Glomerular visceral epithelial cell (primary cell): ENCODE measurements around the gene NEXMIF.
A peak's percentile ranks its signal among the peaks of the same experiment; 100 is the strongest.
"Not testable (repeated sequence)": the region's sequence is repeated elsewhere in the genome, so short reads cannot be mapped to it uniquely, and the experiment has no call there.

ENCODE experiments used
- DNase-seq: peaks from one replicate; pipeline ENCODE4 v3.0.0-alpha.2; 2016; ENCODE audit errors: extremely low spot score

The NEXMIF gene

DNA sequence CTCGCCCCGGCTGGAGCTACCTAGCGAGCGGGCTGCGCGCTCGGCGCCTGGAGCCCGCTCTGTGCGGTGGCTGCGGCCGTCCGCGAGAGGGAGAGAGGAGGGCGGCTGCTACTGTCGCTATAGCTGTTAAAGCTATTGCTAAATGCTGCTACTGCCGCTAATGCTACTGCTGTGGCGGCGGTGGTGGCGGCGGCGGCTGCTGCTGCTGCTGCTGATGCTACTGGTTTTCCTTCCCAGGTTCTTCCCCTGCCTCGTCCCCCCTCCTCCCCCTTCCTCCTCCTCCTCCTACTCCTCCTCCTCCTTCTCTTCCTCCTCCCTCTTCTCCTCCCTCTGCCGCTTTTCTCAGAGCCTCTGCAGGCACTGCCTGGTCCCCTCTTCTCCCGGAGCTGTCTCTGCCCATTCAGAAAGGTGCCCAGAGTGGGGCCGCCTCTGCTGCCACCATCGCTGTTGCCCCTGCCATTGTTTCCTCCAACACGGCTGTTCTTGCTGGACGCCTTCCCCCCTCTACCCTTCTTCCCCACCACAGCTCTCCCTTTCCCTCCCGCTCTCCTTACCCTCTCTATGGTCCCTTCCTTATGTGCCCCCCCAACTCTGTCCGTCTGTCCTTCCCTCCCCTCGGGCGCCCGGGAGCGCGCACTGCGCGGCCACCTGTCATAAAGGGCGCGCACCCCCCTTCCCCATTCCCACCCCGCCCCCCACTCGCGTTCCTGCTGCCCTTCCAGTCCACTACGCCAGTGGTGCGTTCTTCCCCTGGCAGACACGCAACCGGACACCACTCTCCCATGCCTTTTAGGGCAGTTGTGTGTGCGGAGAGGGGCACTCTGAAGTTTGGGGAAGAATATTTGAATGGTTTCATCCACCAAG lies at the start of gene NEXMIF:
Gene NEXMIF, minus strand, starts transcription at position 228 of the 864 bp plus-strand sequence.
- no peak for DNase-seq

- not testable (repeated sequence) for DNase-seq
These were observed 36.7 kb upstream of the NEXMIF start for GRCh38 chrX:74961962-74962361.

GRCh38 chrX:74949717-74950116 lies 24.5 kb upstream of the NEXMIF start:
- no peak for DNase-seq

DNA sequence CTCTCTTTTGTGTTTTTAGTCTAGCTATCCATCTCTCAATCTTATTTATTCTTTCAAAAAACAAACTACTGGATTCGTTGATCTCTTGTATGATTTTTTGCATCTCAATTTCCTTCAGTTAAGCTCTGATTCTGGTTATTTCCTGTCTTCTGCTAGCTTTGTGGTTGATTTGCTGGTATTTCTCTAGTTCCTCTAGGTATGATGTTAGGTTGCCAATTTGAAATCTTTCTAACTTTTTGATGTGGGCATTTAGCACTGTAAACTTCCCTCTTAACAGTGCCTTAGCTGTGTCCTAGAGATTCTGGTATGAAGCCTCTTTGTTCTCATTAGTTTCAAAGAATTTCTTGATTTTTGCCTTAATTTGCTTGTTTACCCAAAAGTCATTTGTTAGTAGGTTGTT lies 15.2 kb upstream of the NEXMIF start:
- no peak for DNase-seq

- DNase-seq = no peak
These were observed 6.0 kb upstream of the NEXMIF start for GRCh38 chrX:74931214-74931613.

DNA sequence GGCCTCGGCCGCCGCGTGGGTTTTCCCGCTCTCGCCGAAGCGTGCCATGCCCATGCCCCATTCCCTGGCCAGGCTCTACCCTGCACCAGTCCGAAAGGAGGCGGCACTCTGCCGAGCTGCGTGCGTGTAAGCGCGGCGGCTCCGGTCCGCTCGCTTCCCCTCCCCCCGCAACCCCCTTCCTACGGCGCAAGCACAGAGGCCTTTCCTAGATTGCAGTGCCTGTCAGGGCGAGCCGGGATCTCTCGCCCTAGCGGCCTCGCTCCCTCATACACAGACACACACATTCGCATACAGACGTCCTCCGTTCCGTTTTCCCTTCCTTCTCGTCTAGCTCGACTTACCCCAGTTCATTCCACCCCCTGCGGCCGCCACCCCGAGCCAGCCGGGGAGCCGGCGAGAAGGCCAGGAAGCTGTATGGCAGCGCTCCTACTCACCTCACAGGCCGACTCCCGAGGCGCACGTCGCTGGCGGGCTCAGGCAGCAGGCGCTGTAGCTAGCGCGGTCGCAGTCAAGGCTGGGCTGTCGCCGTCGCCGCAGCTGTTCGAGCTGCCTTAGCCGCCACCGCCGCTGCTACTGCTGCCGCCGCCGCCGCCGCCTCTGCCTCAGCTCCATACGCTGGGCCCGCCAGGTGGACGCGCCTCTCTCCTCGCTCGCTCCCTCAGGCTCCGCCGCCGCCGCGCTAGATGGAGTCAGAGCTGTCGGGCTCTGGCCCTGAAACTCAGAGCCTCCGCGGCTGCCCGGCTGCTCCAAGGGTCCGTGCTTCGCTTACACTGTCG lies 615 bp downstream of the NEXMIF start:
- peak; percentile 16 for DNase-seq

- no peak for DNase-seq
These were observed 1.3 kb downstream of the NEXMIF start for GRCh38 chrX:74923942-74924448.

DNA sequence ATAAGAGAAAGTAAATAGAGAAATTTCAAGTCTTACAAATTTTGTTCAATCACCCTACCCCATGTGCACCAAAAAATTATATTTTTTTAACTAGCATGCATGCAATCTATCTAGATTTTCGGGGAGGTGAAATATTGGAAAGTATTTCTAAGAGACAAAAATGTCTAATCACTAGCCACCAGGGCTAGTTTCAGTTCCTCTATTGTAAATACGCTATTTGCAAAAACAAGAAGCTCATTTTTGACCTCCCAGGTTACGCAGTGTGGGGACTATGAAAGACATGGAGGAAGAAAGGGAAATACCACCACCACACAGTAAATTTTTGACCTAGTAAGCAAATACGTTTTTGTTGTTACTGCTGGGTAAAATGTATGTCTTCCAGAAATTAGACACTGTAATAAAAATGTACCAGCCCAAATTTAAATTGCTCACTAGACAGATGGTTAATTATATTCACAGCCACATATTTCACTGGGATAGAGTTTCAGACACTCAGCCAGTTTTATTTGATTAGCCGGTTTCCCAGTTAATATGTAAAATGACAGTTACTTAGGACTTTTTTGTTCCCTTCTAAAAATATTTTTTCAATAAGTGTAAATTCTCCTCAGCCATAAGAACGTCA lies 2.2 kb downstream of the NEXMIF start:
- DNase-seq = no peak

- DNase-seq = no peak
These were observed 13.8 kb downstream of the NEXMIF start for GRCh38 chrX:74911494-74911893.

DNA sequence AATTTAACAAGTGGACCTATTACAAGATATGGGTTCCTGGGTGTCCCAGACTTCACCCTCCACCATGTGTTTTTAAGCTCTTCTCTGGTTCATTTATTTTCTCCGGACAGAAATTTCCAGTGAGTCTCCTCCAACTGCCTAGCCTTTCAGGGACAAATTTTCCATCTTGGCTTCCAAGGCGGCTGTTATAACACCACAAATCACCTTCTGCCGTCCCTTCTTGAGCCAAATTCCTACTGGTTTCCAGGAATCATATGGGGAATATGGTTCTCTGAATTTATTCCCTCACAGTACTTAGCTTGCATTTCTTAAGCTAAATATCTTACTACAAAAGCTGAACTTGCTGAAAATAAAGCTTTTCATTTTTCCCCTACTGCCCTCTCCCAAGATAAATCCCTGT lies 18.8 kb downstream of the NEXMIF start:
- no peak for DNase-seq

GRCh38 chrX:74902806-74903205 lies 22.4 kb downstream of the NEXMIF start:
- DNase-seq = no peak

- DNase-seq = no peak
These were observed 32.7 kb downstream of the NEXMIF start for GRCh38 chrX:74892561-74892960.

- no peak for DNase-seq
These were observed 34.4 kb downstream of the NEXMIF start for GRCh38 chrX:74890676-74891430.

DNA sequence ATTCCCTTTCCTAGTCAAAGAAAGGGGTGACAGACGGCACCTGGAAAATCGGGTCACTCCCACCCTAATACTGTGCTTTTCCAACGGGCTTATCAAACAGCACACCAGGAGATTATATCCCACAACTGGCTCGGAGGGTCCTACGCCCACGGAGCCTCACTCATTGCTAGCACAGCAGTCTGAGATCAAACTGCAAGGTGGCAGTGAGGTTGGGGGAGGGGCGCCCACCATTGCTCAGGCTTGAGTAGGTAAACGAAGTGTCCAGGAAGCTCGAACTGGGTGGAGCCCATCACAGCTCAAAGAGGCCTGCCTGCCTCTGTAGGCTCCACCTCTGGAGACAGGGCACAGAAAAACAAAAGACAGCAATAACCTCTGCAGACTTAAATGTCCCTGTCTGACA lies 42.9 kb downstream of the NEXMIF start:
- not testable (repeated sequence) for DNase-seq

GRCh38 chrX:74865725-74866124 lies 59.5 kb downstream of the NEXMIF start:
- DNase-seq = no peak

DNA sequence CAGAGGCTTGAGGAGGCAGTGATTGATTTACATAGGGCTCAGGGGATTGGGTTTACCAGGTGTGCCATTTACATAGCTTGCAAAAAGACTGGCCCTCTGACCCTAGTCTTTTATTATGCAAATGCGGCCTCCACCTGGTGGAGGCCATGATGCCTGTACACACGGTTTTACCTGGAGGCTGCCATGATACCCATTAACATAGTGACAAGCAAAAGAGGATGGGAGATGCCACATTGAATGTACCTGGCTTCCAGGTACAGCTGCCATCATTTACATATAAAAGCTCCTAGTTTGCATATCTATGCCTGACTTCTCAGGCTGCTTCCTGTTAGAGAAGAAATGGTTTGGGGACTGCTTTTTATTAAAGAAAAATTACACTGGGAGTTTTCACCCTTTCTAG lies 72.0 kb downstream of the NEXMIF start:
- DNase-seq = no peak

GRCh38 chrX:74835566-74835965 lies 89.7 kb downstream of the NEXMIF start:
- no peak for DNase-seq

DNA sequence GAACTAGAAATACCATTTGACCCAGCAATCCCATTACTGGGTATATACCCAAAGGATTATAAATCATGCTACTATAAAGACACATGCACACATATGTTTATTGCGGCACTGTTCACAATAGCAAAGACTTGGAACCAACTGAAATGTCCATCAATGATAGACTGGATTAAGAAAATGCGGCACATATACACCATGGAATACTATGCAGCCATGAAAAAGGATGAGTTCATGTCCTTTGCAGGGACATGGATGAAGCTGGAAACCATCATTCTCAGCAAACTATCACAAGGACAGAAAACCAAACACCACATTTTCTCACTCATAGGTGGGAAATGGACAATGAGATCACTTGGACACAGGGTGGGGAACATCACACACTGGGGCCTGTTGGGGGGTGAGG lies 105.5 kb downstream of the NEXMIF start:
- not testable (repeated sequence) for DNase-seq

- no peak for DNase-seq
These were observed 110.6 kb downstream of the NEXMIF start for GRCh38 chrX:74814681-74815080.

GRCh38 chrX:74804574-74804973 lies 120.7 kb downstream of the NEXMIF start:
- no peak for DNase-seq

DNA sequence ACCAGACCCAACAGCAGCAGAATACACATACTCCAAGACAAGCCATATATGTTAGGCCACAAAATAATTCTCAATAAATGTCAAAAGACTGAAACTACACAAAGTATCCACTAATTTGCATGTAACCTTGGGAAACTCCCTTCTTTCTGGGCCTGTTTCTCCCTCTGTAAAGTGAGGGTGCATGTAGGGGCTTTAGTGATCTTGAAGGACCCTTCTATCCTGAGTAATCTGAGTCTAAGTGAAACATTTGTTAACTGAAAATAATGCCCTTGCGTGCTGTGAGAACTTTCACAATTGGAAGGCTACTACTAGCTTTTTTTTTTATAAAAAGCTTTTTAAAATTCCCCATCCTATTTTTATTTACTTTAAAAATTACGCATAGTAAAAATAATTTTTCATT lies 125.2 kb downstream of the NEXMIF start:
- DNase-seq = no peak
